ENCODE measurements around the gene EMC8.
"Not testable (repeated sequence)": the region's sequence is repeated elsewhere in the genome, so short reads cannot be mapped to it uniquely, and the experiment has no call there.

EMC8 gene

DNA sequence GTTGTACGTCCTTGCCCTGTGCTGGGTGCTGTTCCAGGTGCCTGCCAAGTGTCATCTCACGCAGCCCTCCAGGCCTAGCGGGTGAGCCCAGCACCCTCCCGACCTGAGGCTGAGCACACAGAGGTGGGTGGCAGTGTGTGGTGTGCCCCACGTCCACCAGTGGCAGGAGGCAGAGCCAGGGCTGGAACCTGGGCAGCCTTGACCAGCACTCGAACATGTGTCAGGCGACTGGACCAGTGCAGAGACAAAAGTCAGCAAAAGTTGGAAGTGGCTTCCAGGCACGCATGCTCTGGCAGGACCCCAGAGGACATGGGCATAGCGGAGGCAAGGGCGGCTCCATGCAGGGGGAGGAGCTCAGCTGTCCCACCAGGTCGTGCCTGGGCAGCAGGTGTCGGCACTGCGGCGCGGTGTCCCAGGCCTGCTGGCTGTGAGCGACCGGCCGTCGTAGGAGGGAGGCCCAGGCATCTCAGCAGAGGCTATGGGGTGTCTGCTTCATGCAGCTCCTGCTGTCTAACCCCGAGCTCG is 35.9 kb upstream of the EMC8 start:
- DNase-seq (ENCODE audit: low read depth in 3 of 3): no peak

DNA sequence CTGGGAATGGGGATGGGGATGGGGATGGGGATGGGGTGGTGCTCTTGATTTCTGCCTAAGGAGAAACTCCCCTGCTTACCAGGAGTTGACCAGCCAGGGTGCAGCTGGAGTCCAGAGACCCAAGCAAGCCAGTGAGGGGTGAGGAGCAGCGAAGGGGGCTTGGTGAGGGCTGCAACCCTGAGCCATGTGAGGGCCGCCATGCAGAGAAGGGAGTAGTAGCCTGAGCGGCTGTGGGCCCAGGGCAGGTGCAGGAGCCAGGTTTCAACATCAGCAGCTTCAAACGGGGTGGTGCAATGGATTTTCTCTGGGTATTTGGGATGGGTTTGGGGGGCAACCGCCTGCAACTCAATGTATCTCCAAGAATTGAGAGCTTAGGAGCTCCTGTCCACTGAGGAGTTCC is 35.4 kb upstream of the EMC8 start:
- no peak for DNase-seq (ENCODE audit: low read depth in 3 of 3)

DNA sequence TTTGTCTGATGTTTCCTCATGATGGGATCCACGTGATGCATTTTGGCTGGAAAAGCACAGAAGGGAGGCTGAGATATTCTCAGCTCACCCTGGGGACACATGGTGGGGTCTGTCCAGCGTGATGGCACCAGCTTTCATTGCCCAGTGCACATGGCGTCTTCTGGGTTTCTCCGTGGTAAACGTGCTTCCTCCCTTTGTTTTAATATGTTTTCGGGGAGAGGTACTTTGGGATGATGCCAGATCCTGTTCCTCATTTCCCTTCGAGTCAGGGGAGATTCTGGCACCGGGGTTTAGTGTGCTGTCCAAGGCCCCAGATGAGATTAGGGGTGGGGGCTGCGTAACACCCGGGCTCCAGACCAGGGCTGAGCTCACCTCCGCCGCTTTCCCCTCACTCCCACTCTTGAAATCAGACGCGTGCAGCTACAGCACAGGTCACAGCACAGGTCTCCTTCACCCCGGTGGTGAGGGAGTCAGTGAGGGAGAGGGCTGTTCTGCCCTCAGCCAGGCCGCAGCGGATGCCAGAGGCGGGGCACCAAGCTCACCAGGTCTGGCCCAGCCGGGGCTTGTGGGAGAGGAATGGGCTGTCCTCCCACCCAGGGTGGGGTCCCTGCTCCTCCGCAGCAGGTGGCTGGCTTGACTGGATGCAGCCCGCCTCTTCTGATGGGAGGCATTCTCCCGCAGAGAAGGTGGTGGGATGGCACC is 34.0 kb upstream of the EMC8 start:
- no peak for DNase-seq (ENCODE audit: low read depth in 3 of 3)

DNA sequence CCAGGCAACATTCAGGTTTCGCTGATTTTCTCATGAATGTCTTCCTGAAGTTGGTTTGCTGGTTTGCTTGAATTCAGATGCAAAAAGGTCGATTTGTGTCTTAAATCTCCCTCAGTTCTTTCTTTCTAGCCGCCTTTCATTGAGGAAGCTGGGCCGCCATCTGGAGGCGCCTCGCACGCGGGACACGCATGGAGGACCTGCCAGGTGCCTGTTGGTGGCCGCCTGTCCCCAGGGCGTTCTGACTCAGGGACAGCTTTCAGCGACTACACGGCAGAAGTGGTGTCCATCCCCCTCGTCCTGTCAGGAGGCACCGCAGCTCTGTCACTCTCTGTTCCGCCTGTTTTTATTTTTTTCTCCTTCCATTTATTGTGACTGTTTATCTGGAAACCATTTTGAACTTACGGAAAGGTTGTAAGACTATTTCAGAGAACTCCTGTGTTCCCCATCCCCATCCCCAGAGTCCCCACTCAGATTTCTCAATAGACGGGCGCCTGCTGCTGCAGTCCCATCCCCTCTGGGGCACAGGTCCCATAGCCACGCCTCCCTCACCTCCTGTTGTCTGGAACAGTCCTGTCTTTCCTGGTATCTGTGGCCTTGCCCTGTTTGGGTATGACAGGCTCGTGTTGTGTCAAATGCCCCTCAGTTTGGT is 33.4 kb upstream of the EMC8 start:
- DNase-seq (ENCODE audit: low read depth in 3 of 3): no peak

DNA sequence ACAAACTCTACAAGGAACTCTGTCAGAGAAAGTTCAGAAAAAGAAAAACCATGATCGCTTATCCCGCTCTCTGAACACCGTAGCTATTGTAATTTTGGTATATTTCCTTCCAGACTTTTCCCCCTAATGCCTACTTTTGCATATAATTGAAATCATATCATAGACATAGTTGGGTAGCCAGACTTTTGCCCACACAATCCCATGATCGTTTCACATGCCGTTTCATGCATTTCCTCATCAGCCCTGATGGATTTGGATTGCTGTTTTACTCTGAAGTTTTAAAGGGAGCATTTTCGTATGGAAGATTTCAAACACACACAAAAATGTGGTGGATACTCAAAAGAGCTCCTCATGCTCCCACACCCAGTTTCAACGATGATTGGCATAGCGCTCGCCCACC is 31.5 kb upstream of the EMC8 start:
- no peak for DNase-seq (ENCODE audit: low read depth in 3 of 3)

DNA sequence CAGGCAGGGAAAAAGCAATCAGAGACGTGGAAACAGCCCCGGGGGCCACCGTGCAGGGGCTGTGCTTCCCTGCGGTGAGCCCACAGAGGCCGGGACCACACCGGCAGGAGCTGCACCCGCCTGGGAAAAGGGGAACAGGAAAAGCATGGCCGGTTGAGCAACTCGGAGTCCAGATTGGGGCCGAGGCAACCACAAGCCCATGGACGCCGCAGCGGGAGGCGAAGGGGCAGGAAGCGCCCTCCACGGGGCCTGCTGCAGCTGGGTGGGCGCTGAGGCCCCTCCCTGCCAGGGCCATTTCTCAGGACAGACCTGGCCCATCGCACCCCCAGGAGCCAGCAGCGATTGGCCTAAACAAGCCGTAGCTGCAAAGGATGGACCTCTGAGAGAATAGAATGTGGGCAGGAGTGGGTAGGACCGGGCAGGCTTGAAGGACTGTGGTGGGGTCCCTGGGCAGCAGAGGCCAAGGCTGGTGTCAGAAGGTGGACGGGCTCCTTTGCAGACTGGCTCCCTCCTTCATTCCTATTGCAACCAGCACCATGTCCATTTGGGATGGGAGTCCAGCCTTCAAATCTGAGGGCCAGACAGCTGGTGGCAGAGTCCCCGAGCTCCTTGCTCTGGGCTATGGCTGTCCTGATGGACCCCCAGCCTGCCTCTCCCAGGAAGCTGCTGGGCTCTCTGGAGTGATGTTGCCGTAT is 30.6 kb upstream of the EMC8 start:
- no peak for DNase-seq (ENCODE audit: low read depth in 3 of 3)

DNA sequence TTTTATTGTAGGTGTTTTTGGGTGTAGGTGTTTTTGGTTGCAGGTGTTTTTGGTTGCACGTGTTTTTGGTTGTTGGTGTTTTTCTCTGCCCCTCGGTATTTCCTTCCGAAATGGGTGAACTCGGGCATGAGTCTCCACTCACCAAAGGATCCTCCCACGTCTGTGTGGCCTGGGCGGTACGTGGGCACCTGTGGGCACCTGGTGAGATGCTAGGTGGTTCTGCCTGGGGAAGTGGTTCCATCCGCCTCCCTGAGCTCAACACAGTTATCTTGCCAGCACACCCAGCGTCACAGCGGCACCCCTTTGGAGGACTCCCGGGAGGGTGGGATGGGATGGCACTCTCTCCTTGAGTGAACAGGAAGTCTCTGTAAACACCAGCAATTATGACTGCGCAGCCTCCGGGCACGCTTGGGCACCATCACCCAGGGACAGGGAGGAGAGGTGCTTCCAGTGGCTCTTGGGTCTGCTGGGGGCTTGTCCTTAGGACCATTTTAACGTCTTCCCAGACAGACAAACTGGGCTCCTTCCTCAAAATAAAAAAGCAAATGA is 29.9 kb upstream of the EMC8 start:
- DNase-seq (ENCODE audit: low read depth in 3 of 3): no peak

DNA sequence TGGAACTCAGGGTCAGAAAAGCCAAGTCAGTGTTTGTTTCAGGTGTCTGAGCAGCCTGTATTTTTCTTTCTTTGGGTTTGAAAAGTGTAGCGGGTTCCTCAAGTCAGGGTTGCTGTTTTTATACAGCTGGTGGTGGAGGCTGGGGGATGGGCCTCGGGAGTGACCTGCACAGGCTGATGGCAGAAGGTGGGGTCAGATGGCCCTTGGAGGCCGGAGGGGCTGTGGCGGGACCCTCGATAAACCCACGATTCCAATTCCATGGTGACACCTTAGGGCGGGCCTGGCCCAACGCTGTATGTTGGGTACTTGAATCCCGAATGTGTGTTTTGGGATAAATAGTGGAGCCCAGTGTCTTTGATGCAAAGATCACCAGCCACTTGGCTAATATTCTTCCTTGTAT is 28.8 kb upstream of the EMC8 start:
- DNase-seq (ENCODE audit: low read depth in 3 of 3): no peak

DNA sequence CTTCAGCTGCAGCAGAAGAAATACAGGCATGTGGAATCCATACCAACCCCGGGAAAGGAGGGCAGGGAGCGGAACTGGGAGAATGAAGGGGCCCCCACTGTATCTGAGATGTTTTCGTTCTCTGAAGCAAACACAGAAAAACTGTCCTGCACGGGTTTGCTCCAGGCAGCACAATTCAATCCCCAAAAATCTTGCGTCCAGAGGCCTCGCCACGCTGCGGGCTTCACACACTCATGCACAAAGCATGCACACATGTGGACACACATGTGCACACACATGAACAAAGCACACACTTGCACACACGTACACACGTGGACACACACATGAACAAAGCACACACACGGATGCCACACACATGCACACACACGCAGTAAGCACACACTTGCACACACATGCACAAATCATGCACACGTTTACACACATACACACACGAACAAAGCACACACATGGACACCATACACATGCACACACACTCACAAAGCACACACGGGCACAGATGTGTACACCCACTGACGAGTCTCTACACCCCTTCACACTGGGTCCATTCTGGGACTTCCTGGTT is 27.4 kb upstream of the EMC8 start:
- DNase-seq (ENCODE audit: low read depth in 3 of 3): no peak

DNA sequence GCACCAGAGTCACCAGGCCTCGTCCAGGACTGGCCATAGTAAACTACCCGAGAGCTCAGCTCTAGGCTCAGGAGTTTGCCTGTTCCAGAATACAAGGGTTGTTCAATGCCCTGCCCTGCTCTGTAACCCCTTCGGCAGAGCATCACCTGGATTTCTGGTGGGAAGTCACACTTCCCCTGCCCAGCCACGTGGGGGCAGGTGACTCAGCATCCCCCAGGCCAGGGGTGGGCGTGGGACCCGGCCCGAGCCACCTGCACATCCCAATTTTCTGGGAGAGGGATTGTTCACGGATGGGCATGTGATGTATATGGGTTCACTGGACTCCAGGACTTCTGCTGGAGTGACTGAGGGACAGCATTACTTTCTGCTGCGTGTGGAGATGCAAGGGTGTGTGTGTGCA is 26.0 kb upstream of the EMC8 start:
- no peak for DNase-seq (ENCODE audit: low read depth in 3 of 3)

DNA sequence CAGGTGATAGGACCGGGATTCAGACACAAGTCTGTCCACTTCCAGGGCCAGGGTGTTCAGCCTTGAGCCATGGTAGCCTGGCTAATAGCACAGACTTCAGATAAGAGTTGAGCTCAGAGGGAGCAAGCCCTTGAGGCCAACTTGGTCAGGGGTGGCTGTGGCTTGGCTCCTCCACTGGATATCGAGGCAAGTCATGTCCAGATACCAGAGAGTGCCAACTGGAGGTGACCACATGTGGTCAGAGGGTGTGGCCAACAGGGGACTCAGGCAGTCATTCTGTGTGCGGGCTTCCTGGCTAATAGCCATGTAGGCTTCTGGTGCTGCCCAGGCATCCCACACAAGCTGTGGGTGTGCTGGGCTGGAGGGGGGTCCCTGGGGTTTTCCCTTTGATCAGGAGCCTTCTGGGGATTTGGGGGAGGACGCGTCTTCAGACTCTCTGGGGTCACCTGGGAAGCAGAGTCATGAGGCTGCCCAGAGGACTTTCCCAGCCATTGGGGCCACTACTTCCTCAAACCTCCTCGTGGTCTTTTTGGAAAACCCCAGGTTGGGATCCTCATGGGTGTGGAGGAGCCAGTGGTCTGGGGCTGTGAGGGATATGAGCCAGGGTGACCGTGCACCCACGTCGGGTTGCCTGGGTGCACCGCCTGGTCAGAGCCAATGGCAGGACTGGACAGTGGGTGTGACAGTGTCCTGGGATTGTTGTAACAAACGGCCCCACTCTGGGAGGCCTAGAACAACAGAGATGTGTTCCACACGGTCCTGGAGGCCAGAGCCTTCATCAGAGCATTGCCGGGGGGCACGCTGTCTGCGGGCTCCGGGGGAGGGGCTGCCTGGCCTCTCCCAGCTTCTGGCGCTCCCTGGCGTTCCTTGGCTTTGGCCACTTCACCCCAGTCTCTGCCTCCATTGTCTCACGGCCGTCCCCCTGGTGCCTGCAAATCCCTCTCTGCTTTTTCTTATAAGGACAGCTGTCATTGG is 25.1 kb upstream of the EMC8 start:
- no peak for DNase-seq (ENCODE audit: low read depth in 3 of 3)

DNA sequence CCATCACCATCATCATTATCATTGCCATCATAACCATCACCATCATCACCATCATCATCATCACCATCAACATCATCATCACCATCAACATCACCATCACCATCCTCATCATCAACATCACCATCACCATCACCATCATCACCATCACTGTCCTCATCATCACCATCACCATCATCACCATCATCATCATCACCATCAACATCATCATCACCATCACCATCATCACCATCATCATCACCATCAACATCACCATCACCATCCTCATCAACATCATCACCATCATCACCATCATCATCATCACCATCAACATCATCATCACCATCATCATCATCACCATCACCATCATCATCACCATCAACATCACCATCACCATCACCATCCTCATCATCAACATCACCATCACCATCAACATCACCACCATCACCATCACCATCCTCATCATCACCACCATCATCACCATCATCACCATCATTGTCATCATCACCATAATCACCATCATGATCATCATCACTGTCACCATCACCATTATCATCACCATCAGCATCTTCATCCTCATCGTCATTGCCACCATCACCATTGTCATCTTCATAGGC is 24.1 kb upstream of the EMC8 start:
- no peak for DNase-seq (ENCODE audit: low read depth in 3 of 3)

DNA sequence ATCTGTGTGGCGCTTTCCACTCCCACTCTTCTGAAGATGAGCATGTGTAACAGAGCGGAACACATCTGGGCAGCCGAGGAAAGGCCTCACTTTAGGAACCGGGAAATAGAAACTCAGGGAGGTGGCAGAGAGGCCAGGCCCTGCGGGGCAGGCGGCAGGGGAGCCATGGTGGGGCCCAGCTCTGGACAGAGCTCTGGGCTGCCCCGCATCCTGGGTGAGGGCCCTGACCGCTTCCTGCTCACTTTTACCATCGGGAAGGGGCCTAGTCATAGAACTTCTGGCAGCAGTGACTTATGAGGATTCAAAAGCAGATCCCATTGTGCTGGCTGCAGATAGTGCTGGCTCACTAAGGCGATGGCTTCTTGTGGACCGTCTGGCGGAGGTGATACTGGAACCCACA is 22.8 kb upstream of the EMC8 start:
- DNase-seq (ENCODE audit: low read depth in 3 of 3): no peak

DNA sequence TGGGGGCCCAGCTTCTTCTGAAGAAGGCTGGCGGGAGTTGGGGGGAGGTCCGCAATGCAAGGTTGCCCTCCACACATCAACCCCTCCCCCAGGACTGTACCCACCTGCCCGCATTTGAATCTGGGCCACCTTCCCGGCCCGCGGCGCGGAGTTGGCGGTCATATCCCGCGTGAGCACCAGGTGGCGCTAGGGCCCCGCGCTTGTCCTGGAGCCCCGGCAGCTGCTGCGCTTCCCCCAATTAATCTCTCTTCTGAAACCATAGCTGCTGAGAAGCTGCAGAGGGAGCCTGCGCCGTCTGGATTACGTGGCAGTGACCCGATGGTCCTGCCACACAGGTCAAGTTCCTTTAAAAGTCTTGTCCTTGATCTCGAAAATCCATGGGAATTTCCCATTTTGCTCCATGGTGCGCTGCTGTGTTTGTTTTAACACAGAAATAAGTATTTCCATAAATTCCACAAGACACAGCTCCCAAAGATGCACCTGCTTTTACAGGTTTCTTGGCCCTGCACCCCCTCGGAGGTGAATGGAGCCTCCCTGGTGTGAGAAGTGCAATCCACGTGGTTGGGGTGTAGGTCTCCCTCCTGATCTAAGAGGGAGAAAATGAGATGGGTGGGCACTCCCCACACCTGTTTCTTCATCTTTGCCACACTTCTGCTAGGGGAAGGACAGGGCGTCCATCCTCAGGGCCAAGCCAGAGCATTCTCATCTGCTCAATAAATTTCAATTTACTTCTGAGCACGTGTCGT is 22.2 kb upstream of the EMC8 start:
- peak; percentile 58 to 76 (median 70) for DNase-seq (ENCODE audit: low read depth in 3 of 3)

DNA sequence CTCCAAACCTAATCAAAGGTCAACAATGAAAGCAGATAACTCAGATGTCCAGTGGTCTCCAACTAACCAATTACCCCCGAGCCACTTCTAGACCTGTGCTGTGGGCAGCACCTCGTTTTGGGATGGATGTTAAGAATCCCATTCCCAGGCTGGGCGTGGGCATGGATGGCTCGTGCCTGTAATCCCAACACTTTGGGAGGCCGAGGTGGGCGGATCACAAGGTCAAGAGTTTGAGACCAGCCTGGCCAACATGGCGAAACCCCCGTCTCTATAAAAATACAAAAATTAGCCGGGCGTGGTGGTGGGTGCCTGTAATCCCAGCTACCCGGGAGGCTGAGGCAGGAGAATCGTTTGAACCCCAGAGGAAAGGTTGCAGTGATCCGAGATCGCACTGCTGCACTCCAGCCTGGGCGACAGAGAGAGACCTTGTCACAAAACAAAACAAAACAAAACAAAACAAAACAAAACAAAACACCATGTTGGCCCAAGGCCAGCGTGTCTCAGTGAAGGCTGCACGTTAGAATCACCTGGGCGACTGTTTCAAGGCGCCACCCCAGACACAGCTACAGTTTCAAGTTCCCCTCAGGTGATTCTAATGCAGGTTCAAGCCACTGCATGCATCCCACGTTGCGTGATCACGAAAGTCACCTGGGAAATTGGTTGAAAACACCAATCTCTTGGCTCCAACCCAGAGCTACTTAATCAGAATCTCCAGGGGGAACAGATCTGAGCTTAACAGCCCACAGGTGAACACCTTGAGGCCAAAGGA is 21.4 kb upstream of the EMC8 start:
- no peak for DNase-seq (ENCODE audit: low read depth in 3 of 3)

DNA sequence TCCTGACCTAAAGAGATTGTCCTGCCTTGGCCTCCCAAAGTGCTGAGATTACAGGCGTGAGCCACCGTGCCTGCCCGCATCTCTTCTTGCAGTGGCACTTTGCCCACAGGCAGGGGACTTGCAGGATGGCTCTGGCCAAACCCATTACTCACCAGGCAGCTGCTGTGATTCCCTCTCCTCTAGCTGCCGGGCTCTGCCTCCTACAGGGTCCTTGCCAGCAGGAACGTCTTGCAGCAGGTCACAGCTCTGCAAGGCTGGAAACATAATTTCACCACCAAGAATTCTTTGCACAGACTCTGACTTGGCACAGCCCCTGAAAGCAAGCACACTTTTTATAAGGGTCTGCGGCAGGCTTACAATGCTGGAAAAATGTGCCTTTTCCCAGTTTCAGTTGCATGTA is 20.4 kb upstream of the EMC8 start:
- DNase-seq (ENCODE audit: low read depth in 3 of 3): no peak

DNA sequence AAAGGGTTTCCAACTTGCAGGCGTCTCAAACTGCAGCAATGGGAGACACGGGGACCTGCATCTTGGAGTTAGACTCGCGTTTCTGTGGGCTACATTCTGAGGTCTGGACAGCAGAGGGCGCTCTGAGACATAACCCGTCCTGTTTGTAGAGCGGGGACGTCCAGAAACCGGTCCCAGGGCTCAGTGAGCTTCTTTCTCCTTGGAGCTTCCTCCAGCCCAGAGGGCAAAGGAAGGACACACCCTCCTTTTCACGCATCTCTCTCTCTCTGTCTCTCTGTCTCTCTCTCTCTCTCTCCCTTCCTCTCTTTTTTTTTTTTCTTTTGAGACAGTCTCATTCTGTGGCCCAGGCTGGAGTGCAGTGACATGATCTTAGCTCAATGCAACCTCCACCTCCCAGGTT is 19.9 kb upstream of the EMC8 start:
- peak; percentile 69 to 79 (median 74) for DNase-seq (ENCODE audit: low read depth in 3 of 3)

DNA sequence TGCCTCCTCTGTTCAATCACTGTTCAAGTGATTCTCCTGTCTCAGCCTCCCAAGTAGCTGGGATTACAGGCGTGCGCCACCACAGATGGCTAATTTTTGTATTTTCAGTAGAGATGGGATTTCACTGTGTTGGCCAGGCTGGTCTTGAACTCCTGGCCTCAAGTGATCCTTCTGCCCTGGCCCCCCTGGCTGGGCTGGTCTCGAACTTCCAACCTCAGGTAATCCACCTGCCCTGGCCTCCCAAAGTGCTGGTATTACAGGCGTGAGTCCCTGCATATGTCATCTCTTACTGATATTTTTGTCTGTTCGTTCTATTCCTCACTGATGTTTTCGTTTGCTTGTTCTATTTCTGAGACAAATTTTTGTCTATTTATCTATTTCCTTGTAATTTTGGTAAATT is 17.9 kb upstream of the EMC8 start:
- DNase-seq (ENCODE audit: low read depth in 3 of 3): not testable (repeated sequence)

DNA sequence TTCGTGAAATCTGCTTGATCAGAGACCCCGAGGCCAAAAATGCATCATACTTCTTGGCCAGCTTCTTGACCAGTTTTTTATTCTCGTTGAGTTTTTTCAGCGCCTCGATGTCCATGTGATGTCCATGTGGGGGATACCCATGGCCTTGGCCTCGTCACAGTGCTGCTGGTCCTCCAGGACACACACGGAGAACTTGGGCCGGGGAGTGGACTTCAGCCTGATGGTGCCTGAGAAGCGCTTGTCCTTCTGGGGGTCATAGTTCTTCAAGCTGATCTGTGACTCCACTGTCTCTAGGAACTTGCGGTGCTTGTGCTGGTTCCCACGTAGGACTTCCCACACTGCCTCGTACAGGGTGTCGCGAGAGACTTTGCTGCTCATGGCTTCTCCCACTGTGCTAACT is 16.8 kb upstream of the EMC8 start:
- no peak for DNase-seq (ENCODE audit: low read depth in 3 of 3)
